ENCODE results near the gene IRF1. TPM values are rescaled to one million over a fixed set of nuclear protein-coding genes. Genes with fewer than 3 reads are reported as not detected.

Gene IRF1
- total RNA-seq, 1 donor from 2014 or later = 50.1 TPM

- H3K27me3 Mint-ChIP-seq = no peaks in the 10 kb centered on the region
- peaks cover 3% of the 10 kb centered on the region for H3K36me3 Mint-ChIP-seq
- peak overlapping the region; percentile 62 for H3K27ac Mint-ChIP-seq
- H3K4me1 Mint-ChIP-seq (ENCODE audit: unreplicated experiment) = peaks cover 39% of the 10 kb centered on the region
- H3K4me3 Mint-ChIP-seq = no peak overlapping the region
- TF ChIP-seq CTCF (conservative IDR thresholded peaks at IDR 0.05) = no peak
- no peaks in the 10 kb centered on the region for H3K9me3 Mint-ChIP-seq
- no peak for DNase-seq (ENCODE audit: extremely low spot score, unreplicated experiment)
Measured at GRCh38 chr5:132461569-132462070, 29.0 kb downstream of the IRF1 start.

GRCh38 chr5:132460846-132461568 is 29.6 kb downstream of the IRF1 start:
- Mint-ChIP-seq H3K4me1 (ENCODE audit: unreplicated experiment) (peaks cover 45% of the 10 kb centered on the region), H3K27me3 (no peaks in the 10 kb centered on the region)

GRCh38 chr5:132459983-132460838 is 30.4 kb downstream of the IRF1 start:
- H3K27me3 Mint-ChIP-seq = no peaks in the 10 kb centered on the region
- H3K4me1 Mint-ChIP-seq (ENCODE audit: unreplicated experiment) = peaks cover 46% of the 10 kb centered on the region
- peak overlapping the region; percentile 39 for H3K27ac Mint-ChIP-seq
- no peaks in the 10 kb centered on the region for H3K9me3 Mint-ChIP-seq
- H3K36me3 Mint-ChIP-seq = peaks cover 3% of the 10 kb centered on the region
- no peak overlapping the region for H3K4me3 Mint-ChIP-seq
- no peak for DNase-seq (ENCODE audit: extremely low spot score, unreplicated experiment)
- peak; percentile 40 for TF ChIP-seq CTCF (conservative IDR thresholded peaks at IDR 0.05)

More at GRCh38 chr5:132460846-132461568, 29.6 kb downstream of the IRF1 start:
- peaks cover 3% of the 10 kb centered on the region for H3K36me3 Mint-ChIP-seq
- no peak for DNase-seq (ENCODE audit: extremely low spot score, unreplicated experiment)
- no peaks in the 10 kb centered on the region for H3K9me3 Mint-ChIP-seq
- no peak overlapping the region for H3K4me3 Mint-ChIP-seq
- no peak for TF ChIP-seq CTCF (conservative IDR thresholded peaks at IDR 0.05)
- H3K27ac Mint-ChIP-seq = no peak overlapping the region

GRCh38 chr5:132459031-132459982 is 31.3 kb downstream of the IRF1 start:
- Mint-ChIP-seq H3K4me3 (no peak overlapping the region), H3K9me3 (no peaks in the 10 kb centered on the region), H3K27me3 (no peaks in the 10 kb centered on the region), H3K36me3 (peaks cover 3% of the 10 kb centered on the region), H3K27ac (peak overlapping the region; percentile 48), H3K4me1 (ENCODE audit: unreplicated experiment) (peaks cover 37% of the 10 kb centered on the region)
- no peak for DNase-seq (ENCODE audit: extremely low spot score, unreplicated experiment)
- TF ChIP-seq CTCF (conservative IDR thresholded peaks at IDR 0.05) = no peak

GRCh38 chr5:132458651-132459030 is 31.9 kb downstream of the IRF1 start:
- Mint-ChIP-seq H3K27ac (peak overlapping the region; percentile 48), H3K36me3 (peaks cover 3% of the 10 kb centered on the region), H3K9me3 (no peaks in the 10 kb centered on the region), H3K4me1 (ENCODE audit: unreplicated experiment) (peaks cover 32% of the 10 kb centered on the region), H3K27me3 (no peaks in the 10 kb centered on the region), H3K4me3 (no peak overlapping the region)
- DNase-seq (ENCODE audit: extremely low spot score, unreplicated experiment) = no peak
- TF ChIP-seq CTCF (conservative IDR thresholded peaks at IDR 0.05) = no peak
